C1 segment of cervical spinal cord (tissue), 14 donors: ENCODE results near the gene TRMT2B.
A peak's percentile ranks its signal among the peaks of the same experiment; 100 is the strongest.
"Not testable (repeated sequence)": the region's sequence is repeated elsewhere in the genome, so short reads cannot be mapped to it uniquely, and the experiment has no call there.

Source experiments
- DNase-seq, 14 donors: peaks; one replicate each; lab custom pipeline; 2025; lab: John Stamatoyannopoulos, UW

The TRMT2B gene, protein sequence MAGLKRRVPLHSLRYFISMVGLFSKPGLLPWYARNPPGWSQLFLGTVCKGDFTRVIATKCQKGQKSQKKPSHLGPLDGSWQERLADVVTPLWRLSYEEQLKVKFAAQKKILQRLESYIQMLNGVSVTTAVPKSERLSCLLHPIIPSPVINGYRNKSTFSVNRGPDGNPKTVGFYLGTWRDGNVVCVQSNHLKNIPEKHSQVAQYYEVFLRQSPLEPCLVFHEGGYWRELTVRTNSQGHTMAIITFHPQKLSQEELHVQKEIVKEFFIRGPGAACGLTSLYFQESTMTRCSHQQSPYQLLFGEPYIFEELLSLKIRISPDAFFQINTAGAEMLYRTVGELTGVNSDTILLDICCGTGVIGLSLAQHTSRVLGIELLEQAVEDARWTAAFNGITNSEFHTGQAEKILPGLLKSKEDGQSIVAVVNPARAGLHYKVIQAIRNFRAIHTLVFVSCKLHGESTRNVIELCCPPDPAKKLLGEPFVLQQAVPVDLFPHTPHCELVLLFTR

GRCh38 chrX:101051549-101052302, at the start of gene TRMT2B:
Gene TRMT2B (minus strand): TSS chrX:101052111. CDS start chrX:101042289, 9,822 bp downstream.
- DNase-seq = peak in 13 of 14 donors; percentile 5 to 75 (median 54)

DNA sequence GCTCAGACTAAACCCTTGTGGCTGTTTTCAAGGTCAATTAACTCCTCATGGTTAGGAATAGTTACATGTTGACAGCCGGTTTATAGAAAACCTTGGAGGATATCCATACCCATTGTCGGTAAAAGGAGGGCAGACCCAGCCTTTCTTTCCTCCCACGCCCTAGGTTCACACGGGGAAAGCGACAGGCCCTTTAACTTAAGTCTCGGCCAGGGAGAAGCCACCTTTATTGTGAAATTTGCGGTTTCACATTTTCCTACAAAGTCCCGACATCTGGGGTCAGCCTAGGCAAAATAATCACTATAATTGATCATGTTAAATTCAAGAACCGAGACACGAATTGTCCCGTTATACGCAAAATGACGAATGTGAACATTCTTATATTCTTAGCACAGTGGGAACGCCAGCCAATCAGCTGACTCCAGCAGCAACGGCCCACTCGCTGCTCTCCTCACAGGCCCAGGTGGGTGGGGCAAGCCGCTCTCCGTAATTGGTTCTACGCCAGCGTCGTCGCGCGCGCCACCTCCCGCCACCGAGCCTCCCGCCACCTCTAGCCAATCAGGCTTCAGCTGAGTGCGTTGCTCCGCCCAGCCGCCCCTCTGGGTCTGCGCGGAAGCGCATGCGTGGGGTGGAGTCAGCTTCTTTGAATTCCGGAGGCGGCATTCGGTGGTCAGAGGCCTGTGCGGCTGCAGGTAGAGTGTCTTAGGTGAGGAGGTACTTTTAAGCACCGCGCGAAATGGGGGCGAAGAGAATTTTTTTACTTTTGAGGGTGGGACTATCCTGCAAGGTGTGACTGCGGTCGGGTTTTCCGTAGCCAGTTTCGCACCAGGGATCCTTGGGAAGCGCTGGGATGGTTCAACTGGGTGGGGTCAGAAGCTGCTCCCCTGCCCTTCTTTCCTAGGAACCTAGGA, 45.9 kb upstream of the TRMT2B start, which contains the start of gene CENPI:
Gene CENPI, plus strand, starts transcription at position 659 of the 908 bp plus-strand sequence. CDS start 2,867 bp downstream, outside the sequence.
- DNase-seq = peak; percentile 14 to 90 (median 80)

GRCh38 chrX:101091817-101092216, 39.9 kb upstream of the TRMT2B start:
- no peak for DNase-seq

DNA sequence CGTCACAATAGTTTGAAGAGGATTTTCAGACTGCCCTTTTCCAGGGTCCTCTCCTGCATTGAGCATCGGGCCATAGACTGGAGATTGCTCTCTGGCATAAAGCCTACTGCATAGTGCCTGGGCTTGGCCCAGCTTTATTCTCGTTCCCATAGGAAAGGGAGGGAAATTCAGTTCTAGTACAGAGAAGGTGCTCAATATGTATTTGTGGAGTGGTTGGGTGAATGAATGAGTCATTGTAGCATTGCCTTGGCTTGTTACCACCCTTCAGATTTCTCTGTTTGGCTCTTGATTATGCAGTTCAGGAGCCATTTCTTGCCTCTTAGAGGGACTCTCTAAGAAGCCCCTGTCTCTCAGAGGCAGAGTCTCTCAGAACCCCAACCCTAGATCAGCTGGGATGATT, 29.3 kb upstream of the TRMT2B start:
- DNase-seq = peak in 1 of 14 donors; percentile 36

DNA sequence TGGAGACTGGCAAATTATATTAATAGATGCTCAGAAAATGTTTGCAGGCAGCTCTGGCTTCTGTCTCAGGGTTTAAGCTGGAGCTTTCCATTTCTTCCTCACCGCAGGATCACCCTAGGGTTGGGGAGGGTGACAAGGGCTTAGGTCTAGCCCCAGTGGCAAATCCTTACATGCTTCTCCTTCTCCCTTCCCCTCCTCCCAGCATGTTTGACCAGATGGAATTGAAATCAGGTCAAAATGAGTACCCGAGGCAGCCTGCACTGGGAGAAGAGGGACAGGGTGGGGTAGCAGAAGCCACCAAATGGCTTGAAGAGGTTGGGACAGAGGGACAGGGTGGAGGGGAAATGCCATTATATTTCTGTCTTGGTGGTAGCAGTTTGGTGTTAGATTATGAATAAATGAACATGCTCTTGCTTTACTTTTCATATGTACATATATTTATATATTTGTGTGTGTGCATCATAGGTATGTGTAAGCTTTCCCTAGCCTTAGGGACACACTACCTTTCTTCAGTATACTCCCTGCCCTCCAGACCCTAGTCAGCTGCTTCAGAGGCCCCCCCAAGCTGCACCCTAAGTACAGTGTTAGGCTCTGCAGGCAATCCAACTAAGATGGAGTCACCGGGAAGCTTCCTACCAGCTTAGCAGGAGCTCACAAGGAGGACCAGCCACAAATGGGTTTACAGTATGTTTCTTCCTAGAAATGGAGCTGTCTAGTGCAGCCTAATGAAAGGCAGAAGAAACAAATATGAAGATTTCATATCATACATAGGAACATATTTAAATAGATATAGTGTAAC, 28.6 kb upstream of the TRMT2B start:
- DNase-seq = peak in 1 of 14 donors; percentile 53

DNA sequence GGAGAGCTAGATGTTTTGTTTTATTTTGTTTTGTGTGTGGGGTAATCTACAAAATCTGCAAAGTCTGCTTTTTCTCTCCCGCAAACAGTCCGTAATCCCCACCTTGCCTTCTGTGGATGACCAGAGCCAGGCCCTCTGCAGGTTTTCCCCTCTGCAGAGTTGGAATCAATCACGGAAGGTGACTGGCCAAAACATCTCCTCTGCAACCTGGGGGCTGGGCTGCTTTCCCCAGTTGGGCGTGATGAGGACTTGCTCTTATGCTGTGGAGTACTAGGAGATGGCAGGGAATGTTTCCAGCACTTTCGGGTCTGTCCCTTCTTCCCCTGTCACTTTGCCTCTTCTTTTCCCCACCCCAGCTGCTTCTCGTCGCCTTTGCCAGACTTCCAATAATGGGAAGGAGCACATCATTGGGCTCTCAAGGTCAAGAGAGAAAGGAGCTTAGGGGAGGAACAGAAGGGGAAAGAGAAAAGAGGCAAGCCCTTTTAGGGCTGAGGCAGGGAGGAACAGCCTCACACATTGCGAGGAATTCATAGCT, 27.9 kb upstream of the TRMT2B start:
- DNase-seq = peak in 1 of 14 donors; percentile 64

- peak in 3 of 14 donors; percentile 0 to 73 (median 6) for DNase-seq
Measured at GRCh38 chrX:101078716-101079598, 27.0 kb upstream of the TRMT2B start, which contains the start of gene TMEM35A. Gene TMEM35A (plus strand): TSS chrX:101078879. CDS start chrX:101079003, 124 bp downstream.

GRCh38 chrX:101071582-101071981, 19.7 kb upstream of the TRMT2B start:
- no peak for DNase-seq

- DNase-seq = no peak
Measured at GRCh38 chrX:101062176-101062575, 10.3 kb upstream of the TRMT2B start.

- no peak for DNase-seq
Measured at GRCh38 chrX:101057093-101057714, 5.3 kb upstream of the TRMT2B start.

GRCh38 chrX:101056551-101056950, 4.6 kb upstream of the TRMT2B start:
- not testable (repeated sequence) for DNase-seq

DNA sequence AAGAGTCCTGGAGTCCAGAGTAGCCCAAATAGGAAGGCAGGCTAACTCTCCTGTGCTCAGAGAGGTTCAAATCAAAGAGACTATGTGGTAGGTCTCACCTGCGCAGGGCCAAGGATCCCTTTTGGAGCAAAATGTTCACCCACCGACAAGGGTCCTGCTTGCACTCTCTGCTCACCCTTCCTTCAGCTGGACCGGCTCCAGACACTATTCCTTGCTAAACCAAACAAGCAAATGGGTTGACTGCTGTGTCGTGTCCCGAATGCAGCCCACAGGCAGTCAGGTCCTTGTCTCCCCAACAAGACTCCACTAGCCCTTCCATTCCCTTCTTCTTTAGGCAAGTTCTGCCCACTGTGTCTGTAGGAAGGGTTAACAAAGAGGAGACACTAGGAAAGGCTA, 760 bp downstream of the TRMT2B start:
- DNase-seq = peak in 2 of 14 donors; percentile 14 to 36

- DNase-seq = no peak
Measured at GRCh38 chrX:101040197-101040596, 11.7 kb downstream of the TRMT2B start.

DNA sequence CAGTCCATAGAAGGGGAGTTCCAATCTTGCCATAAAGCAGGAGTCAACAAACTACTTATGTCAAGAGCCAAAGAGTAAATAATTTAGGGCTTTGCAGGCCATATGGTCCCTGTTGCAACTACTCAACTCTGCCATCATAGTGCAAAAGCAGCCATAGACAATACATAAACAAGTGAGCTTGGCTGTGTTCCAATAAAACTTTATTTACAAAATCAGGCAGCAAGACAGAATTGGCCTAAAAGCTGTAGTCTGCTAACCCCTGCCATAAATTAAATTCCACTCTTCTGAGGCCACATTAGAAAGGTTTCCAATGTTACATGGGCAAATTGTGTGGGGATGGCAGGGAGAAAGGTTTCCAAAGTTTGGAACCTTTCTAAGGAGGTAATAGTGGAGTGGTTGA, 14.7 kb downstream of the TRMT2B start:
- DNase-seq = no peak

GRCh38 chrX:101029665-101030064, 22.2 kb downstream of the TRMT2B start:
- no peak for DNase-seq

- DNase-seq = no peak
Measured at GRCh38 chrX:101028562-101028961, 23.3 kb downstream of the TRMT2B start.

DNA sequence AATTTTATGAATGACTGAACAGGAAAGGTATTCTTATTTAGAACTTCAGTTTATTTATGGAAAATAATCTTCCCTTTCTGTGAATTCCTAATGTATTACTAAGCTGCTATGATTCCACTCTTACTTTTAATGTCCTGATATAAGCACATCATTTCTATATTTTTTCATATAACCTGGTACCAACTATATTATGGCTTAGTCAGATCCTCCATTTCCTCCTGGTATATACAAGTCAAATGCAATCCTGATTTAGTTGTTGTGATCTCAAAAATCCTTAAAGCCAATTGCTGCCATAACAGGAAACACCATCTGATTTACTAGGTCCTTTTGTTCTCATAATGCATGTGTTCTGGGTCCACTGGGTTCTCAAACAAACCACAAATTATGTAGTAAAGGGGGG, 26.8 kb downstream of the TRMT2B start:
- no peak for DNase-seq

DNA sequence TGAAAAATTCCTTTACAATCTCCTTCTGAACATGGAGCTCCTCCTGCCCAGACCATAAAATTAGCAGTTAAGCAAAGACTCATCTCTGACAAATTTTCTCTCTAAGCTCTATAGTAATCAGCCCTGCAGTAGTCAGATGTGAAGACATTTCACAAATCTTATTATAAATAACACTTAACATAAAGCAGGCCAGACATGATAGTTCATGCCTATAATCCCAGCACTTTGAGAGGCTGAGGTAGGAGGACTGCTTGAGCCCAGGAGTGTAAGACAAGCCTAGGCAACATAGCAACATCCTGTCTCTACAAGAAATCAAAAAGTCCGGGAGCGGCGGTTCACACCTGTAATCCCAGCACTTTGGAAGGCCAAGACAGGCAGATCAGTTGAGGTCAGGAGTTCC, 29.9 kb downstream of the TRMT2B start:
- DNase-seq = no peak
